Measurements from ENCODE around the gene YWHAQ.

The YWHAQ gene

GRCh38 chr2:9673914-9674481, 43.2 kb upstream of the YWHAQ start:
- ChIA-PET POLR2A (no interaction called here), CTCF (interaction anchor here (1.3 kb wide), 1 partner anchor 11 kb away, joined by 4 read pairs; no protein-coding TSS in a partner anchor)
- no peak for TF ChIP-seq CTCF (IDR thresholded peaks at IDR 0.05; ENCODE audit: control extremely low read depth, extremely low read depth, low read depth, missing control alignments)
- no peak for DNase-seq (ENCODE audit: extremely low spot score)

- no peak for DNase-seq (ENCODE audit: extremely low spot score)
- ChIA-PET POLR2A (interaction anchor here (0.7 kb wide), 1 partner anchor 38 kb away, joined by 3 read pairs; the partner anchor contains the start of gene YWHAQ), CTCF (interaction anchor here (0.7 to 3.2 kb wide), 2 partner anchors 12 to 267 kb away, joined by 3 to 11 read pairs; no protein-coding TSS in a partner anchor)
- no peak for TF ChIP-seq CTCF (IDR thresholded peaks at IDR 0.05; ENCODE audit: control extremely low read depth, extremely low read depth, low read depth, missing control alignments)
Measured at GRCh38 chr2:9668687-9669345, 38.0 kb upstream of the YWHAQ start.

- TF ChIP-seq CTCF (IDR thresholded peaks at IDR 0.05; ENCODE audit: control extremely low read depth, extremely low read depth, low read depth, missing control alignments), result no peak
- DNase-seq (ENCODE audit: extremely low spot score), result no peak
- POLR2A ChIA-PET, result no interaction called here
- CTCF ChIA-PET, result interaction anchor here (1.0 to 3.2 kb wide), 3 partner anchors 11 to 150 kb away, joined by 3 to 11 read pairs (median 3); no protein-coding TSS in a partner anchor
Measured at GRCh38 chr2:9667826-9668225, 37.0 kb upstream of the YWHAQ start.

- no peak for TF ChIP-seq CTCF (IDR thresholded peaks at IDR 0.05; ENCODE audit: control extremely low read depth, extremely low read depth, low read depth, missing control alignments)
- no peak for DNase-seq (ENCODE audit: extremely low spot score)
- ChIA-PET POLR2A (no interaction called here), CTCF (interaction anchor here (1.1 kb wide), 1 partner anchor 12 kb away, joined by 3 read pairs; no protein-coding TSS in a partner anchor)
Measured at GRCh38 chr2:9666306-9666705, 35.5 kb upstream of the YWHAQ start.

GRCh38 chr2:9665898-9666297, 35.1 kb upstream of the YWHAQ start:
- POLR2A ChIA-PET, result no interaction called here
- CTCF ChIA-PET, result interaction anchor here (1.1 to 1.5 kb wide), 2 partner anchors 12 to 24 kb away, joined by 3 to 5 read pairs; no protein-coding TSS in a partner anchor
- DNase-seq (ENCODE audit: extremely low spot score), result no peak
- TF ChIP-seq CTCF (IDR thresholded peaks at IDR 0.05; ENCODE audit: control extremely low read depth, extremely low read depth, low read depth, missing control alignments), result no peak

GRCh38 chr2:9664365-9664764, 33.6 kb upstream of the YWHAQ start:
- ChIA-PET POLR2A (interaction anchor here (1.6 kb wide), 1 partner anchor 33 kb away, joined by 5 read pairs; the partner anchor contains the start of gene YWHAQ), CTCF (interaction anchor here (1.3 to 1.5 kb wide), 2 partner anchors 26 to 320 kb away, joined by 3 to 5 read pairs; no protein-coding TSS in a partner anchor)
- DNase-seq (ENCODE audit: extremely low spot score), result no peak
- no peak for TF ChIP-seq CTCF (IDR thresholded peaks at IDR 0.05; ENCODE audit: control extremely low read depth, extremely low read depth, low read depth, missing control alignments)

All from GM10248 (cell line).